Stimulated activated CD4-positive, alpha-beta T cell treated with anti-CD3 and anti-CD28 coated beads, Interleukin-2, amount 100 ng/mL, for 4 hours (primary cell): Measurements from ENCODE around the gene DPF3.

ENCODE experiments used
- DNase-seq: peaks from one replicate; pipeline ENCODE4 v3.0.0-alpha.2; 2020; ENCODE audit warnings: low read depth

DPF3 gene

DNA sequence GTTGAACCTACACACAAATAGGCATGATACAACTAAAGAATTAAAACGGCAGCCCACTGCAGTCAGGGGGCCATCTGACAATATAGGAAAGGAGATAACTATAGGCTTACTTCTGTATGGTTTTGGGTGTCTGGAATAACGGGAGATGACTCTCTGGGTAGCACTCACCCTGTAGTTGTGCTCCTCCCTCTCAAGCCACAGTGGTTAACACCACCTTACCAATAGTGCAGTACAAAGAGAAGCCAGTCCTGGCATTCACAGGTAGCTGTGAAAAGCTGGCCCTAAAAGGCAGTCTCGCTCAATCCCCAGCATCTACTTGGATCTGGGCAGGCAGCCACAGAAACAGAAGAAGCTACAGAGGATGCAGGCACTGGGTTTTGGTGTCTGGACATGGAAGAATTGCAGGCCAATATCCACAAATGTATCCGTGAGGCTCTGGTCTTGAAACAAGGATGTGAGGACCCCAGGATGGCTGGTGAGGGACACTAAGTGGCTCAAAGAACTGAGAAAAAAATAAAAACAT, 93.0 kb downstream of the DPF3 start:
- no peak for DNase-seq

DNA sequence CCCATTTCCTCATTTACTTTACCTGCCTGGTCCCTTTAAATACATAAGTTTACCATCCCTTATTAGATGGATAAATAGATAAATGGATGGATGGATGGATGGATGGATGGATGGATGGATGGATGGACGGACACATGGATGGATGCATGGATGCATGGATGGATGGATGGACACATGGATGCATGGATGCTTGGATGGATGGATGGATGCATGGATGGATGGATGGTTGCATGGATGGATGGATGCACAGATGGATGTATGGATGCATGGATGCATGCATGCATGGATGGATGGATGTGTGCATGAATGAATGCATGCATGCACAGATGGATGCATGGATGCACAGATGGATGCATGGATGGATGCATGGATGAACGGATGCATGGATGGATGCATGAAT, 93.6 kb downstream of the DPF3 start:
- no peak for DNase-seq

DNA sequence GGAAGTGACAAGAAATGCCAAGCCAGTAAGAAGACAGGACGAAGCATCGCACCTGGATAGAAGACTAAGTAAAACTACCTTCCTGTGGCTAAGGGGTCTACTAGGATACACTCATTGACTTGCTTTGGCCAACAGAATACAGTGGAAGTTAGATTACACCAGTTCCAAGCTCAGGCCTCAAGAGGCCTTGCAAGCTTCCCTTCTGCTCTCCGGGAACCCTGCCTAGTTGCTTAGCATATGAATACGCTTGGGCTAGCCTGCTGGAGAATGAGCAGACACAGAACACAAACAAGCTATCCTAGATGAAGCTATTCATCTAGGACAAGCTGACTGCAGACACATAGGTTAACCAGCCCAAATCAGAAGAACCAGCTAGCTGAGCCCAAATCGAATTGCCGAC, 97.0 kb downstream of the DPF3 start:
- no peak for DNase-seq

DNA sequence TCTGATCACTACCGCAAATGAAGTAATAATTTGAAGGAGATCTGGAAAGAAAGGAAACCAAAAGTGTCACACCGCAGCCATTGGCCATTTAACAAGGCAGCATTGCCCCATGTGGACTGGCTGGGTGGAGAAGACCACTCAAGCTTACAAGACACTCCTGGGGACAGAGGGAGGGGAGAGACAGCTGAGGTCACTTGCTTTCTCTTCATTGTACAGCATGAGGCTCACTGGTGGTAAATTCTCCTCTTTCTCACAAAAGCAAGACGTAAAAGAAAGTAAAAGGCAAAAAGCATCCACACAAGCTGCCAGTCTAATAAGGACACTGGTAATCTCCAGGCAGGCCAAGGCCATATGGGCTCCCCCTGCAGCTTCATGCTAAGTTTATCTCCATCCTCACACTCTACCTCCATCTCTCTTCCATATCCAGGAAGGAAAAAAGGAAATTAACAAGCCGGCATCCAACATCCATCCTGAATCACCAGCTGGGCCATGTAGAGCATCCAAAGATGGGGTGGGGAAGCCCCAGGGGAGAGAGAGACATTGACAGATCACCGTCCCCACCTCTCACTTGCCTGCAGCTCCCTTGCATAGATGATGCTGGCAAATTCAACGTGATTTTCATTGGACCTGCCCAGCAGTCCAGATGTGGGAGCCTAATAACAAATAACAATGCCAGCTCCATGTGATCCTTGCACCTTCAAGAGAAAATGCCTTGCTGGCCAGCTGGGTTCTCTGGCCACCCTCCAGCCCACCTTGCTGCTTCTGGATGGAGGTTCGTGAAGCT, 100.6 kb downstream of the DPF3 start:
- DNase-seq = no peak

DNA sequence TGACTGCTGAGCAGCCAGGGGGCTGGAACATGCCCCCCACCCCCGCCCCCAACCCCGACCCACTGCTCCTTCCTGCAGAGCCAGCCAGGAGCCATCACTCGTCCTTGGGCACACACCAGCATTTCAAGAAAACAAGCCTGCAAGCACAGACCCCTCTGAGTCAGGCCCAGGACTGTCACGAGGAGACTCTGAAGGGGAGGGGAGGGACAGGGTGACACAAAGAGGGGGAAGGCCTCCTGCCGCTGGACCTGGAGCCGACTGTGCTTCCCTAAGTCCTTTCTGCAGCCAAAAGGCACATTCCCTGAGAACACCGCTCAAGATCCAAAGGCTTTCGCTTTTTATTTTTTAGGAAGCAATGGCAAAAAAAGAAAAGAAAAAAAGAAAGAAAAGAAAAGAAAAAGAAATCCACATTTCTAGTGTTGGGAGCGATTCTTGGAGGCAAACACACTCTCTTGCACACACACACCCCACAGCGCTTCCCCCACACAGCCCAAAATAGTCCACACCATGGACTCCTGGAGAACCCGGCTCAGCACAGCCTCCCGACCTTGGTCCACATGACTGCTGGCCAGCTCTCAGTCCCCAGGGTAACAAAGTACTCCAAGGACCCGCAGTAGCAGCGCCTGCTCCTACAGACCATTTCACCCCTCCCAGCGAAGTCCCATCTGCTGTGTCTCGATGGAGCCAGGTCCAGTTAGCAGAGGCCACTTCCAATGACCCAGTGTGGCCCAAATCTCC, 101.7 kb downstream of the DPF3 start:
- DNase-seq = no peak

DNA sequence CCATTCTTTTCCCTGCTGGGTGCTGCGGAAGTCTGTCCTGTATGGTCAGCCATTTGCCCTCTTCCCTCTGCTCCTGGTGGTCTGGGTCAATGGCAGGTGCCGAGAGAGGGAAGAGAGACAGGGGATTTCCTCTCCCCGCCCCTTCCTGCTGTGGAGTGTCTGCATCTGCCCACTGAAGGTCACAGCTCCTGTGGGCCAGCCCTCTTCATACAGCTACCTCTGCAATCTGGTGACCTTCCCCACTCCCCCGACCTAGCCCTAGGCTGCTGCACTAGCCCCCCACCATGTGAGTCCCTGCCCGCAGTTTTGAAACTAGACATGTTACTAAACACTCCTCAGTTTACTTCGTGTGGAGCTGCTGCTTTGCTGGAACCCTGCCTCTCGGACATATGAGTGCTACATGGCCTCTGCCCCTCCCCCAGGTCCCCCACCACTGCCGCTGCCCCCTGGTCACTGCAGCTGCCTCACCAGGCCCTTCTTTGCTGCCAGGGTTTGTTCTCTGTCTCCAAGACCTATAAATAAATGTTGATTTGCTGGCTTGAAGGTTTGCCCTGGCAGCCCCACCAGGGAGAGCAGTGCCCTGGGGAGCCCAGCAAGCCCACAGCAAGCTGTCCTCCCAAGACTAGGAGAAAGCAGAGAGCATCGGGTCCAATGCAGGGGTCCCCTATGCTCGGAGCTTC, 102.9 kb downstream of the DPF3 start:
- no peak for DNase-seq

DNA sequence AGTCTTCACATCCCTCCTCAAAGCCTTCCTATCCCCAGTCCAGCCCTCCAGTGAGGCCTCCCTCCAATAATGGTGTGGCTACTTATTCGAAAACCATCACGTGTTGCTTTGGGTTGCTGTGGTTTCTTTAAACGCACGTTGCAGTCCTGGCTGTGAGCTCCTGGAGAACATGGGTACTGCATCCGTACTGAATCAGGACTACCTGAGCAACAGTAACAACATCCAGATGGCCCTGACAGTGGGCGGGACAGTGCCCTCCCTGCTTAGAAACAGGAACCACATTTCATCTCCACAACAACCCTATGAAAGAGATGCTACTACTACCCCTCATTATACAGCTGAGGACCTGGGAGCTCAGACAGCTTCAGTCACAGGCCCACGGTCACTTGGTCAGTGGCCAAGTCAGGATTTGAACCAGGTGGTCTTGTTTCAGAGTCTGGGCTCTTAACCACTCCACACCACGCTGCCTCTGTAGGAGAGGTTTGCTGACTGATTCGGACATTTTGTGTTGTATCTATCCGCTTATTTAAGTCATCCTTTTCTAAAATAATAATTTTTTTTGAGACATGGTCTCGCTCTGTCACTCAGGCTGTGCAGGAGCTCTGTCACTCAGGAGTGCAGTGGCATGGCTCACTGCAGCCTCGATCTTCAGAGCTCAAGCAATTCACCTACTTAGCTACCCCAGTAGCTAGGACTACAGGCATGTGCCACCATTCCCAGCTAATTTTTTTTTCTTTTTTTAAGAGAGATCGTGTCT, 104.8 kb downstream of the DPF3 start:
- no peak for DNase-seq

DNA sequence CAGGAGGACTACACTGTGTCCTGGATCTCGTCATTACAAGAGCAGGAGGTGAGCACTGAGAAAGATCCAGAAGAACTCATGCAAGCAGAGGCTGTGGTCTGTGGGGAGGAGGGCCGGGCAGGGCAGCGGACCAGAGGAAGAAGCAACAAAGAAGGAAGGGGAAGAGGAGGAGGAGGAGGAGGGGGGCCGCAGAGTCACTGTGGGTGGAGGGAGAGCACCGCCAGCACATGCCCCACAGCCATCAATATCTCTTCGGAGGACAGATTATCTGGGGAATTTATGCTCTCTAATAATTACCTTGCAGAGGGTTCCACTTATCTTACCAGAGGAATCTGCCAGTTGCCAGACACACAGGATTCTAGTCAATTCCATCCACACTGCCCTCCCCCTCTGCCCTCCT, 105.6 kb downstream of the DPF3 start:
- DNase-seq = no peak

DNA sequence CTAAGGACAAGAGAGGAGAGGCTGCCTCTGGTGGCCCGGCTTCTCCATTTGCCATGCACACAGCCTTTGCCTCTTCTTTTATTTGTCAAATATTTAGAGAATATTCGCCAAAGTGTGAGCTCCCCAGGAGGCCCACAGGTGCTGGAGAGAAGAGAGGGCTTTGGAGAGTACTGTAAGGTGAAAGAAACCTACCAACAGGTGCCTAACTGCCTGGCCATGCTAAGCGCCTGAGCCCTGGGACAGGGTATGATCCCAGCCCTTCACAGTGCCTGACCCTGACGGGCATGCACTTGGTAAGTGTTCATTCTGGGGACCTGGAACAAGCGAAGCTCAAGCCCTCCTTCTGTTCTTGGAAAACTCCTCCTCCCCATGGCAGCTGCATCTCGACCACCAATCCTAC, 106.1 kb downstream of the DPF3 start:
- DNase-seq = no peak

DNA sequence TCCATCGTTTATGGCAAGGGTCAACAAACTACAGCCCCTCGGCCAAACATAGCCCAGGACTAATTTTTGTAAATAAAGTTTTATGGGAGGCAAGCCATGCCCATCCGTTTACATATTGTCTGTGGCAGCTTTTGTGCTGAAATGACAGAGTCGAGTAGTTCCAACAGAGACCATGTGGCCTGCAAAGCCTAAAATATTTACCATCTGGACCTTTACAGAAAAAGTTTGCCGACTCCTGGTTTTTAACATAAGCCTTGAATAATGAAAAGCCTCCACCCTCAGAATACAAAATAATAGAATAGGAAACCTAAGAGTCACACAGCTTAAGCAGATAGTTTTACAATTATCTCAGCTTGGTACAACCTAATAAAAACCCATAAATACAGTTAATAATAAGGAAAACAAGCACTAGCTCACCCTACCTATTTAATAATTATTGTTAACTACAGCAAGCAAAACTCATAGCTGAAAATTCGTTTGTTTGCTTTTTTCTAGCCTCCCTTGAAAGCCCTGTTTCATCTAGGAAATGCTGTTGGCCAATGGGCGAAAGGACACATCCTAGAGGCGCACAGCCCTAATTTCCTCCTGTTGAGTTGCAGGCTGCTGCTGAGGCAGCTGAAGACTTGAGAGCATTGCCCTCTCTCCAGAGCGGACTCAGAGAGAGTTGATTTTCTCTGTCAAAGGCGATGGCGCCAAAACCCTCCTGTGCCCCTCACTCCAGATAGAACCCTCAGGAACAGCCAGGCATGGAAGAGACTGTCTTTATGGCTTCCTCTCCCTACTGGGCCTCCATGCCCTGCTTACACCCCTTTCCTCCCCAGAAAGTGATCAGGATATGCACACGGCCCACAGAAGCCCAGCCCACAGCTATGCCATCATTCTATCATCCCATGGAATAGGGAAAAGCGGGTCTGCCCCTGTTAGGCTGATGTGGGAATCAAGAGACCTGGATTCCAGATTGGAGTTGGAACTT, 107.2 kb downstream of the DPF3 start:
- no peak for DNase-seq

DNA sequence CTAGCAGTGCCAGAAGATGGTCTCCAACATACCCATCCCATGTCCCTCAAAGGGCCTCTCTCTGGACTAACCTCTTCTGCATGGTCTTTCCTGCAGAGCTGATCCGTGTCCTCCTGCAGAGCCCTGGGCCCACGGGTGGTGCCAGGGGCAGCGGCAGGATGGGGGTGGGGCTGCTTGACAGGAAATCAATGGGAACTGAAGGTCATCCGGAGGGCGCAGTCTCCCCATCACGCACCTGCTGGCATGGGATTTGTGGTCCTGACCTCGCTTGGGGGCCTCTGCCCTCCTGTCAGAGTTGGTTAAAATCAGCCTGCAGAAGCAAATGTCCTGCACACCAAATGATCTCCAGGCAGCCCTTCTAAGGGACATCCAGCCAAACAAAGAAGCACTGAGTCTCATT, 110.2 kb downstream of the DPF3 start:
- no peak for DNase-seq

DNA sequence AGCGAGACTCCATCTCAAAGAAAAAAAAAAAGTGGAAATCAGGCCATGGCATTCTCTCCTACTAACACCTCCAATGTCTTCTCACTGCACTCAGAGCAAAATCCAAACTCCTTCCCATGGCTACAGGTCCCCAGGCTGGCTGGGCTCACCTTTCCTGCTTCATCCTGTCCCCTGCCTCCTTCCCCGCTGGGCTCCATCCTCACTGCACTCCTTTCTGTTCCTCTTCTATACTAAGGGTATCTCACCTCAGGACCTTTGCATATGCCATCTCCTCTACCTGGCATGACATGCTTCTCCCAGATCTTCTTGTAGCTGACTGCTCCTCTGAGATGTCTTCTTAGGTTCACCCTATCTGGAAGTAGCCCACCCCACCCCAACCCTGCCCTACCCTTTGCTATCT, 111.1 kb downstream of the DPF3 start:
- DNase-seq = no peak

DNA sequence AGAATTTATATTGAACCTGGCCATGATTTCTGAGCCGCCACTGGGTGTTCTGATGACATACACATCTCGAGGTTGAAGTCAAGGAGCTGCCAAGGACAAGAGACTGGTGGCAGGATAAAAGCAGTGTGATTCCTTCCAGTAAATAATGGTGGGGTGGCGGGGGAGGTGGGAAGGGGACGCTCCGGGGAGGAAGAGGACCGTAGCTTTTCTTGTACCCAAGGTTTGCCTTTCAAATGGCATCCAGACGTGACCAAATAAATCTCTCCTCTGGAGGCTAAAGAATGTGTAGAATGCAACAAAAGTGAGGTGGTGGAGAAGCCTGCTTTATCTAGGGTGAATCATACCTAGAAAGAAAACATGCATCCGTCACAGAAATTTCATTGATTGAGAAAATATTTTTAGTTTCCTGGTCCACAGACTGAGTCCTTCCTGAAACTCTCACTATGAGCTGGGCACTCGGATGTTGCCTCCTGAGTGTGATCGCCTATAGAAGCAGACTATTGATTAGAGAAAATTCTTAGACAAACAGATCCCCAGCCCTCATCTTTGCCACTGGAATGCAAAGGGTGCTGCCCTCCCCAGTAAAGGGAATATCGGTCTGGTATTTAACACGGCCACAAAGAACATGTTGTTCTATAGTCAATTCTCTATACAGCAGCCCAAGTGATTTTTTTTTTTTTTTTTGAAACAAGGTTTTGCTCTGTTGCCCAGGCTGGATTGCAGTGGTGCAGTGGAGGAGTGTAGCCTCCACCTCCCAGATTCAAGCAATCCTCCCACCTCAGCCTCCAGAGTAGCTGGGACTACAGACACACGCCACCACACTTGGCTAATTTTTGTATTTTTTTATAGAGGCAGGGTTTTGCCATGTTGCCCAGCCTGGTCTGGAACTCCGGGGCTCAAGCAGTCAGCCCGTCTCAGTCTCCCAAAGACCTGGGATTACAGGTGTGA, 112.1 kb downstream of the DPF3 start:
- DNase-seq = no peak

DNA sequence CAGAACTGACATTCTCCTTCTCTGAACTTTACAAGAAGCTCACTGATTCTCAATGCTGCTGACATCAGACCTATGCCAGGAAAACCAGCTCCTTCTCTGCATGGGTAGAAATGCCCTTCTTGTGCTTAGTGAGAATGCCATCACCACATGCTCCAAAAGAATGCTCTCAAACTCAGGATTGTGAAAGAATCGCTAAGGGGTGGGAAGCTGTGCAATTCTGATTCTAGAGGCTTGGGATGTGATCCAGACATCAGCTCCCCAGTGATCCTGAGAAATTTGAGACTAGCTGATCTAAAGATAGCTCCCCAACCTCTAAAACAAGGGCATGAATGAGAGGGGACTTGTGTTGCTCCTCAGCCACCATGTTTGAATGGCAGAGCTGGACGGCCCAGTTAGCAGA, 113.2 kb downstream of the DPF3 start:
- DNase-seq = no peak

DNA sequence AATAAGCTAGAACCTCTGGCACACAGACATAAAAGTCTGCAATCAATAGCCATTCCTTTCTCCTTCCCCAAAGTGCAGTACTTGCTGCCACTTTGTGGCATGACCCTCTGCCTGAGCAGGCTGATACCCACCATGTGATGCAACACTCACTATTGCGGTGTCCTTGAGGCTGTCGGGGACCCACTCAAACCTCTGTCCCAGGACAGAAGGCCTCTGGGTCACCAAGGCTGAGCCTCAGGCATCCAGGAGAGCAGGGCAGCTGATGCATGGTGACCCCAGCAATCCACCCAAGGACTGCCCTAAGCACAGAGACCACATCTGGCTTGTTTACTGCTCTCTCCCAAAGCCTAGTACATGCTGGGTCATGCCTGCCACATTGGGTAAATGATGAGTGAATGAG, 114.2 kb downstream of the DPF3 start:
- no peak for DNase-seq

DNA sequence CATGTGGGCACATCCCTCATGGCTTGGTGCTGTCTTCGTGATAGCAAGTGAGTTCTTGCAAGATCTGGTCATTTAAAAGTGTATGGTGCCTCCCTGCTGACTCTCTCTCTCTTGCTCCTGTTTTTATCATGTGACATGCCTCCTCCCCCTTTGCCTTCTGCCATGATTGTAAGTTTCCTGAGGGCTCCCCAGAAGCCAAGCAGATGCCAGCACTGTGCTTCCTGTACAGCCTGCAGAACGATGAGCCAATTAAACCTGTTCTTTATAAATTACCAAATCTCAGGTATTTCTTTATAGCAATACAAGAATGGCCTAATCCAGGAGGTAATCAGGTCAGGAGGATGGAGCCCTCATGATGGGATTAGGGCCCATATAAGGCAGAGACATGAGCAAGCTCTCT, 116.3 kb downstream of the DPF3 start:
- no peak for DNase-seq

DNA sequence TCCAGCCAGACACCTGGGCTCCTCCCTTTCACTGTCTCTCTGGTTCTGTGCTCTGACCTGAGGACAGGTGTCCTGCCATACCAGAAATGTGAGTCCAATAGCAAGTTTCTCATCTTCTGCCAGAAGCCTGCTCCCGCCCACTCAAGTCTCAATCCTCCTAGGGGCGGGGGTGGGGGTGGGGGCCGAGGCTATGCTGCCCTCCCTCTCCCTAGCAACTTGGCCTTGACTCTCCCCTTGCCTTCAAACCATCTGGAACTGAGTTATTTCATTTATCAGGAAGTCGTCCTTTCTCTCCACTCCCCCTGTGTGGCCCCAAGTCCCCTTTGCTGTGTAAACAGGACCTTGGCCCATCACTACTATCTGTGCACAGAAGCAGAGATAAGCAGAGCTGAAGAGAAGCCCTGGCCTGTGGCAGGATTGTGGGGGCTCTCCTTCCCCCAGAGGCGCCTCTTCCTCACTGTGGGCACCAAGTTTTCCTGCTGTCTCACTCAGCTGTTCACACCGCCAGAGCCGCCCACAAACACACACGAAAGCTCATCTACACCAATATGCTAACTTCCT, 117.1 kb downstream of the DPF3 start:
- no peak for DNase-seq

DNA sequence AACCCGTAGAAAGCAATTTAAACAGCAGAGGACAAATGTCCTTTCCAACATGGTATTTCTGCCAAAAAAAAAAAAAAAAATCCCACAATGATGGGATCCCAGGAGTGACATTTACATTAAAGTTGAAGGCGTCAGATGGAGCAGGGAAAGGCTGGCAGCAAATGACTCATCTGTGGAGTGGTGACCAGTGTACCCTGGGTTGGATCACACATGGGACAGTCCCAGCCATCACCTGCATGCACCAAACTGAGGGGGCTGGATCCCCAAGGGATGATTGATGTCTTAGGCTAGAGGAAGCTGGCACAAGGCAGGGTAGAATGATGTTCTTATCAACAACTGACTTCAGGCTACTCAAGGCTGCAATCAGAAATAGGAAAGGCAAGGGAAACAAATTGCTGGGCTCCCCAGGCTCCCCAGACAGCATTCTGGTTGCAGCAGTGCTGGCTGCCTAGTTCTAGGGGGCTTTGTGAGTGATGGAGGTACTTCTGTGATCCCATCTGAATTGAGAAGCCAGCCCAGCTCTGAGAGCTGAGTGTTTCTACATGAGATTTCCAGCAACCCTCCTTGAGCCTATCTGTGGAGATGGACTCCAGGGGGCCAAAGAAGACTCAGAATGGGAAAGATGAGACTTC, 117.9 kb downstream of the DPF3 start:
- no peak for DNase-seq
